GM23338 (cell line): Measurements from ENCODE around the gene TOX2. TPM values are rescaled to one million over a fixed set of nuclear protein-coding genes. Genes with fewer than 3 reads are reported as not detected.

Experiments used
- ATAC-seq: fragments of 200-7000 bp; cut with Tn5 transposase; 3 replicates; pipeline ENCODE4 v1.9.1; 2020
- DNase-seq: peaks from one replicate; pipeline ENCODE4 v3.0.0-alpha.2; 2015; ENCODE audit warnings: low spot score
- H2AFZ ChIP-seq: fragments of 200-600 bp; sonication (generic); 2 replicates; pipeline ENCODE4 v1.8.0; 2016; ENCODE audit warnings: antibody characterized with exemption, mild to moderate bottlenecking, moderate library complexity
- H3F3A ChIP-seq: fragments of 200-600 bp; sonication (generic); replicated peaks from 2 replicates; pipeline ENCODE4 v1.8.0; 2017; ENCODE audit warnings: antibody characterized with exemption, mixed run types, low read depth
- H3K27ac ChIP-seq: fragments of 200-600 bp; sonication (generic); 2 replicates; pipeline ENCODE4 v1.6.1; 2016; ENCODE audit warnings: low read depth
- H3K27me3 ChIP-seq: fragments of 200-600 bp; sonication (generic); 2 replicates; pipeline ENCODE4 v1.8.0; 2016; ENCODE audit warnings: mild to moderate bottlenecking, mixed run types, moderate library complexity; ENCODE audit not compliant: insufficient read depth
- H3K36me3 ChIP-seq: fragments of 200-600 bp; sonication (generic); 2 replicates; pipeline ENCODE4 v1.8.0; 2016; ENCODE audit warnings: mild to moderate bottlenecking; ENCODE audit not compliant: insufficient read depth
- H3K4me1 ChIP-seq: fragments of 200-600 bp; sonication (generic); 2 replicates; pipeline ENCODE4 v1.8.0; 2016; ENCODE audit warnings: mild to moderate bottlenecking, moderate library complexity; ENCODE audit not compliant: insufficient read depth
- H3K4me2 ChIP-seq: fragments of 200-600 bp; sonication (generic); 2 replicates; pipeline ENCODE4 v1.7.1; 2017; ENCODE audit warnings: mixed run types
- H3K4me3 ChIP-seq: fragments of 200-600 bp; sonication (generic); 2 replicates; pipeline ENCODE4 v1.6.1; 2016; ENCODE audit warnings: mixed run types
- H3K79me2 ChIP-seq: fragments of 200-600 bp; sonication (generic); replicated peaks from 2 replicates; pipeline ENCODE4 v1.8.0; 2017; ENCODE audit warnings: mild to moderate bottlenecking; ENCODE audit not compliant: insufficient read depth
- H3K9me2 ChIP-seq: fragments of 200-600 bp; sonication (generic); 2 replicates; pipeline ENCODE4 v1.8.0; 2017; ENCODE audit not compliant: insufficient read depth
- H4K20me1 ChIP-seq: fragments of 200-600 bp; sonication (generic); replicated peaks from 2 replicates; pipeline ENCODE4 v1.8.0; 2017; ENCODE audit warnings: mild to moderate bottlenecking; ENCODE audit not compliant: insufficient read depth
- H3K27ac Mint-ChIP-seq: 2 replicates; pipeline ENCODE4 v1.8.0; 2020; ENCODE audit warnings: inconsistent platforms, mild to moderate bottlenecking, moderate library complexity, mixed read lengths
- H3K27me3 Mint-ChIP-seq: 3 replicates; pipeline ENCODE4 v1.8.0; 2022; ENCODE audit warnings: low read depth, mild to moderate bottlenecking, moderate library complexity, mixed read lengths, inconsistent platforms; ENCODE audit not compliant: insufficient read depth, poor library complexity
- H3K36me3 Mint-ChIP-seq: 3 replicates; pipeline ENCODE4 v1.8.0; 2021; ENCODE audit warnings: low read depth, mild to moderate bottlenecking, inconsistent platforms, moderate library complexity, mixed read lengths
- H3K4me1 Mint-ChIP-seq: 3 replicates; pipeline ENCODE4 v1.8.0; 2020; ENCODE audit warnings: mild to moderate bottlenecking, inconsistent platforms, mixed read lengths
- H3K4me3 Mint-ChIP-seq: 3 replicates; pipeline ENCODE4 v1.8.0; 2021; ENCODE audit warnings: moderate library complexity, mild to moderate bottlenecking, inconsistent platforms, mixed read lengths
- H3K9me3 Mint-ChIP-seq: 3 replicates; pipeline ENCODE4 v1.8.0; 2020; ENCODE audit warnings: moderate library complexity, mild to moderate bottlenecking, inconsistent platforms, mixed read lengths
- EZH2phosphoT487 ChIP-seq: fragments of 200-600 bp; sonication (generic); IDR thresholded peaks from one replicate; pipeline ENCODE4 v1.8.1; 2018; ENCODE audit warnings: antibody characterized with exemption; ENCODE audit not compliant: unreplicated experiment
- polyA plus RNA-seq: library from polyadenylated mRNA; unstranded; fragments of >200 nt; fragmentation: Nextera tagmentation; extraction: Ambion mirVana; gene quantifications from 2 replicates; pipeline ENCODE4 v1.2.1, GENCODE V29; 2016
- total RNA-seq: library from RNA; depleted of rRNA; stranded (reverse); fragments of >200 nt; shearing (Covaris generic); gene quantifications from 2 replicates; pipeline ENCODE4 v1.2.3, GENCODE V29; 2014
- TF ChIP-seq, protein P1 (sequence below): fragments of 250-450 bp; sonication (Bioruptor Pico); IDR thresholded peaks from 2 replicates; pipeline ENCODE4 v1.5.0; 2020; ENCODE audit warnings: mild to moderate bottlenecking, moderate library complexity
- TF ChIP-seq, protein P2 (sequence below): IDR thresholded peaks from 2 replicates; pipeline ENCODE4 v1.6.1; 2016; ENCODE audit warnings: antibody characterized with exemption
- TF ChIP-seq, protein P3 (sequence below): IDR thresholded peaks from one replicate; pipeline ENCODE4 v1.6.1; 2018; ENCODE audit warnings: antibody characterized with exemption; ENCODE audit not compliant: unreplicated experiment

TOX2 gene
- total and polyA plus RNA-seq, 2 experiments from 2014 or later, result 1.4 to 1.5 TPM

DNA sequence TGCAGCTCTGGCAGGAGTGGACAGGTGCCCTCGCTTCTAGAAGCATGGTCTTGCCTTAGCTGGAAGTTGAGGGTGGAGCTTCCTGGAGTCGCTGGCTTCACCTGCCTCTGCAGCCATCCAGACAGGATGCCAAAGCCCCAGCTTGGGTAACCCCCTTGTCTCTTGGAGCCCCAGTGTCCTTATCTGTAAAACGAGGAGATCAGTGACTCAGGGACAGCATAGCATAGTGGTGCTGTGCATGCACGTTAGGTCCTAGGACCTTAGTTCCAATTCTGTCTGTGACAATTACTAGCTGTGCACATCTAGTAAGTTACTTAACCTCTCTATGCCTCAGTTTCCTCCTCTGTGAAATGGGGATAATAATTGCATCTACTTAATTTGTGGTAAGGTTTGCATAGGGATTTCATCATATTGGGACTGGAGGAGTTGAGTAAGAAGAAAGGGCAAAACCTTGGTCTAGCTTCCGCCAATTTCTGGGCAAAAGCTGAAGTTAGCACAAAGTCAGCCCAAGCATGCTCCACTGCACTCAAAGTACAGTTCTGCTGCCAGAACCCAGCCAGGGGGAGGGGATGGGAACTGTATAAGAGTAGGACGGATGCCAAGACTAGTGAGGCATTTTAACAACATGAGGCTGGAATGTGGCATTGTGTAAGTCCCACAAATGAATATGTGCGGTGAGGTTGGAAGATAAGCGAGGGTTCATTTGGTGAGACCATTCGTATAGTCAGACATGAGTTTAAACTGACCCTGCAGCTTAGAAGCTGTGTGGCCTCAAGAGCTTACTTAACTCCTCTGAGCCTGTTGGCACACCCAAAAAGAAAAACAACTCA lies 24.5 kb downstream of the TOX2 start:
- no peak for TF ChIP-seq EZH2phosphoT487
- TF ChIP-seq, protein P1, sequence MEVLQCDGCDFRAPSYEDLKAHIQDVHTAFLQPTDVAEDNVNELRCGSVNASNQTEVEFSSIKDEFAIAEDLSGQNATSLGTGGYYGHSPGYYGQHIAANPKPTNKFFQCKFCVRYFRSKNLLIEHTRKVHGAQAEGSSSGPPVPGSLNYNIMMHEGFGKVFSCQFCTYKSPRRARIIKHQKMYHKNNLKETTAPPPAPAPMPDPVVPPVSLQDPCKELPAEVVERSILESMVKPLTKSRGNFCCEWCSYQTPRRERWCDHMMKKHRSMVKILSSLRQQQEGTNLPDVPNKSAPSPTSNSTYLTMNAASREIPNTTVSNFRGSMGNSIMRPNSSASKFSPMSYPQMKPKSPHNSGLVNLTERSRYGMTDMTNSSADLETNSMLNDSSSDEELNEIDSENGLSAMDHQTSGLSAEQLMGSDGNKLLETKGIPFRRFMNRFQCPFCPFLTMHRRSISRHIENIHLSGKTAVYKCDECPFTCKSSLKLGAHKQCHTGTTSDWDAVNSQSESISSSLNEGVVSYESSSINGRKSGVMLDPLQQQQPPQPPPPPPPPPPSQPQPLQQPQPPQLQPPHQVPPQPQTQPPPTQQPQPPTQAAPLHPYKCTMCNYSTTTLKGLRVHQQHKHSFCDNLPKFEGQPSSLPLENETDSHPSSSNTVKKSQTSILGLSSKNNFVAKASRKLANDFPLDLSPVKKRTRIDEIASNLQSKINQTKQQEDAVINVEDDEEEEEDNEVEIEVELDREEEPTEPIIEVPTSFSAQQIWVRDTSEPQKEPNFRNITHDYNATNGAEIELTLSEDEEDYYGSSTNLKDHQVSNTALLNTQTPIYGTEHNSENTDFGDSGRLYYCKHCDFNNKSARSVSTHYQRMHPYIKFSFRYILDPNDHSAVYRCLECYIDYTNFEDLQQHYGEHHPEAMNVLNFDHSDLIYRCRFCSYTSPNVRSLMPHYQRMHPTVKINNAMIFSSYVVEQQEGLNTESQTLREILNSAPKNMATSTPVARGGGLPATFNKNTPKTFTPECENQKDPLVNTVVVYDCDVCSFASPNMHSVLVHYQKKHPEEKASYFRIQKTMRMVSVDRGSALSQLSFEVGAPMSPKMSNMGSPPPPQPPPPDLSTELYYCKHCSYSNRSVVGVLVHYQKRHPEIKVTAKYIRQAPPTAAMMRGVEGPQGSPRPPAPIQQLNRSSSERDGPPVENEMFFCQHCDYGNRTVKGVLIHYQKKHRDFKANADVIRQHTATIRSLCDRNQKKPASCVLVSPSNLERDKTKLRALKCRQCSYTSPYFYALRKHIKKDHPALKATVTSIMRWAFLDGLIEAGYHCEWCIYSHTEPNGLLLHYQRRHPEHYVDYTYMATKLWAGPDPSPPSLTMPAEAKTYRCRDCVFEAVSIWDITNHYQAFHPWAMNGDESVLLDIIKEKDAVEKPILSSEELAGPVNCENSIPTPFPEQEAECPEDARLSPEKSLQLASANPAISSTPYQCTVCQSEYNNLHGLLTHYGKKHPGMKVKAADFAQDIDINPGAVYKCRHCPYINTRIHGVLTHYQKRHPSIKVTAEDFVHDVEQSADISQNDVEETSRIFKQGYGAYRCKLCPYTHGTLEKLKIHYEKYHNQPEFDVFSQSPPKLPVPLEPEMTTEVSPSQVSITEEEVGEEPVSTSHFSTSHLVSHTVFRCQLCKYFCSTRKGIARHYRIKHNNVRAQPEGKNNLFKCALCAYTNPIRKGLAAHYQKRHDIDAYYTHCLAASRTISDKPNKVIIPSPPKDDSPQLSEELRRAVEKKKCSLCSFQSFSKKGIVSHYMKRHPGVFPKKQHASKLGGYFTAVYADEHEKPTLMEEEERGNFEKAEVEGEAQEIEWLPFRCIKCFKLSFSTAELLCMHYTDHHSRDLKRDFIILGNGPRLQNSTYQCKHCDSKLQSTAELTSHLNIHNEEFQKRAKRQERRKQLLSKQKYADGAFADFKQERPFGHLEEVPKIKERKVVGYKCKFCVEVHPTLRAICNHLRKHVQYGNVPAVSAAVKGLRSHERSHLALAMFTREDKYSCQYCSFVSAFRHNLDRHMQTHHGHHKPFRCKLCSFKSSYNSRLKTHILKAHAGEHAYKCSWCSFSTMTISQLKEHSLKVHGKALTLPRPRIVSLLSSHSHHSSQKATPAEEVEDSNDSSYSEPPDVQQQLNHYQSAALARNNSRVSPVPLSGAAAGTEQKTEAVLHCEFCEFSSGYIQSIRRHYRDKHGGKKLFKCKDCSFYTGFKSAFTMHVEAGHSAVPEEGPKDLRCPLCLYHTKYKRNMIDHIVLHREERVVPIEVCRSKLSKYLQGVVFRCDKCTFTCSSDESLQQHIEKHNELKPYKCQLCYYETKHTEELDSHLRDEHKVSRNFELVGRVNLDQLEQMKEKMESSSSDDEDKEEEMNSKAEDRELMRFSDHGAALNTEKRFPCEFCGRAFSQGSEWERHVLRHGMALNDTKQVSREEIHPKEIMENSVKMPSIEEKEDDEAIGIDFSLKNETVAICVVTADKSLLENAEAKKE (CRISPR knock-in tag), result no peak
- TF ChIP-seq, protein P2, sequence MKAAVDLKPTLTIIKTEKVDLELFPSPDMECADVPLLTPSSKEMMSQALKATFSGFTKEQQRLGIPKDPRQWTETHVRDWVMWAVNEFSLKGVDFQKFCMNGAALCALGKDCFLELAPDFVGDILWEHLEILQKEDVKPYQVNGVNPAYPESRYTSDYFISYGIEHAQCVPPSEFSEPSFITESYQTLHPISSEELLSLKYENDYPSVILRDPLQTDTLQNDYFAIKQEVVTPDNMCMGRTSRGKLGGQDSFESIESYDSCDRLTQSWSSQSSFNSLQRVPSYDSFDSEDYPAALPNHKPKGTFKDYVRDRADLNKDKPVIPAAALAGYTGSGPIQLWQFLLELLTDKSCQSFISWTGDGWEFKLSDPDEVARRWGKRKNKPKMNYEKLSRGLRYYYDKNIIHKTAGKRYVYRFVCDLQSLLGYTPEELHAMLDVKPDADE, result no peak
- TF ChIP-seq, protein P3, sequence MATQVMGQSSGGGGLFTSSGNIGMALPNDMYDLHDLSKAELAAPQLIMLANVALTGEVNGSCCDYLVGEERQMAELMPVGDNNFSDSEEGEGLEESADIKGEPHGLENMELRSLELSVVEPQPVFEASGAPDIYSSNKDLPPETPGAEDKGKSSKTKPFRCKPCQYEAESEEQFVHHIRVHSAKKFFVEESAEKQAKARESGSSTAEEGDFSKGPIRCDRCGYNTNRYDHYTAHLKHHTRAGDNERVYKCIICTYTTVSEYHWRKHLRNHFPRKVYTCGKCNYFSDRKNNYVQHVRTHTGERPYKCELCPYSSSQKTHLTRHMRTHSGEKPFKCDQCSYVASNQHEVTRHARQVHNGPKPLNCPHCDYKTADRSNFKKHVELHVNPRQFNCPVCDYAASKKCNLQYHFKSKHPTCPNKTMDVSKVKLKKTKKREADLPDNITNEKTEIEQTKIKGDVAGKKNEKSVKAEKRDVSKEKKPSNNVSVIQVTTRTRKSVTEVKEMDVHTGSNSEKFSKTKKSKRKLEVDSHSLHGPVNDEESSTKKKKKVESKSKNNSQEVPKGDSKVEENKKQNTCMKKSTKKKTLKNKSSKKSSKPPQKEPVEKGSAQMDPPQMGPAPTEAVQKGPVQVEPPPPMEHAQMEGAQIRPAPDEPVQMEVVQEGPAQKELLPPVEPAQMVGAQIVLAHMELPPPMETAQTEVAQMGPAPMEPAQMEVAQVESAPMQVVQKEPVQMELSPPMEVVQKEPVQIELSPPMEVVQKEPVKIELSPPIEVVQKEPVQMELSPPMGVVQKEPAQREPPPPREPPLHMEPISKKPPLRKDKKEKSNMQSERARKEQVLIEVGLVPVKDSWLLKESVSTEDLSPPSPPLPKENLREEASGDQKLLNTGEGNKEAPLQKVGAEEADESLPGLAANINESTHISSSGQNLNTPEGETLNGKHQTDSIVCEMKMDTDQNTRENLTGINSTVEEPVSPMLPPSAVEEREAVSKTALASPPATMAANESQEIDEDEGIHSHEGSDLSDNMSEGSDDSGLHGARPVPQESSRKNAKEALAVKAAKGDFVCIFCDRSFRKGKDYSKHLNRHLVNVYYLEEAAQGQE, result no peak
- H3K36me3 ChIP-seq, result no peaks in the 10 kb centered on the region
- peaks cover 9% of the 10 kb centered on the region for H3K4me1 ChIP-seq
- Mint-ChIP-seq H3K36me3 (no peaks in the 10 kb centered on the region), H3K27ac (no peak overlapping the region), H3K27me3 (peaks cover 5% of the 10 kb centered on the region), H3K4me1 (peaks cover 19% of the 10 kb centered on the region), H3K9me3 (no peaks in the 10 kb centered on the region; the same call in 2 of the 3 replicates), H3K4me3 (no peak overlapping the region)
- DNase-seq (no peak), ATAC-seq (no peak)
- no peak overlapping the region for H3K4me2 ChIP-seq
- no peaks in the 10 kb centered on the region for H3K9me2 ChIP-seq
- H3K27me3 ChIP-seq, result no peaks in the 10 kb centered on the region
- no peak overlapping the region for H2AFZ ChIP-seq
- H3K4me3 ChIP-seq, result no peak overlapping the region
- no peak overlapping the region for H3K27ac ChIP-seq
- no peaks in the 10 kb centered on the region for H3K79me2 ChIP-seq
- no peaks in the 10 kb centered on the region for H3F3A ChIP-seq
- no peaks in the 10 kb centered on the region for H4K20me1 ChIP-seq
